Left forelimb (tissue), 1 donor: ENCODE data around the gene PPP4R2.
"Not testable (repeated sequence)": the region's sequence is repeated elsewhere in the genome, so short reads cannot be mapped to it uniquely, and the experiment has no call there.

ENCODE experiments used
- DNase-seq: peaks from one replicate; pipeline ENCODE4 v3.0.0-alpha.2; 2018; ENCODE audit warnings: low spot score

Gene PPP4R2

DNA sequence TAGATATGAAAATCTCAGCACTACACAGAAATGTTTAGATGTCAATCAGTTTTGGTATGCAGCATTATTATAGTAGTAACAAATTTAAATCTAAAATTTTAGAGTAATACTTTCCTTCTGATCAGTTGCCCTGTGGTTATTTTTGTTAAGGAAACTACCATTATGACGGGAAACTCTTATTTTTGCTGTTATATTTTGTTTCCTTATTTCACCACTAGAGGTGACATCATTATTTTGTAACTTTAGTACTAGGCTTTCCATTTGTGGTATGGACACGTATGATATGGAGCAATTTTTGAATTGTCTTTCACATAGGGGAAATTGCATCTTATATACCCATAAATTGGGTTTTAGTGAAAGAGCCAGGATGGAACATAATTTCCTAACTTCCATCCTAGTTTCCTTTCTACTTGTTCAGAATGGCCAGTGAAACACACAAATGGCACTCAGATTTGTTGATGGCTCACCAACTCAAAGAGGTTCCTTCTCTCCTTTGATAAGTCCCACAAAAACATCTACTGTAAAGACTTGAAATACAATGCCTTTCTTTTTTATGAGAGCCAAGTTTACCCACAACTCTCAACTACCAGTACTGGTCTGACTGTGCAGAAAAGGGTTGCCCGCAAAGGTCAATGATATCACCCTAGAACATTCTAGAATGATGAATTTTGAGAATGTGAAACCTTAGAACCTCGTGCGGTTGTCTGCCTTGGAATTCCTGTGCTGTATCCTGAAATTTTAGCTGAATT lies 19.4 kb upstream of the PPP4R2 start:
- DNase-seq, result no peak

DNA sequence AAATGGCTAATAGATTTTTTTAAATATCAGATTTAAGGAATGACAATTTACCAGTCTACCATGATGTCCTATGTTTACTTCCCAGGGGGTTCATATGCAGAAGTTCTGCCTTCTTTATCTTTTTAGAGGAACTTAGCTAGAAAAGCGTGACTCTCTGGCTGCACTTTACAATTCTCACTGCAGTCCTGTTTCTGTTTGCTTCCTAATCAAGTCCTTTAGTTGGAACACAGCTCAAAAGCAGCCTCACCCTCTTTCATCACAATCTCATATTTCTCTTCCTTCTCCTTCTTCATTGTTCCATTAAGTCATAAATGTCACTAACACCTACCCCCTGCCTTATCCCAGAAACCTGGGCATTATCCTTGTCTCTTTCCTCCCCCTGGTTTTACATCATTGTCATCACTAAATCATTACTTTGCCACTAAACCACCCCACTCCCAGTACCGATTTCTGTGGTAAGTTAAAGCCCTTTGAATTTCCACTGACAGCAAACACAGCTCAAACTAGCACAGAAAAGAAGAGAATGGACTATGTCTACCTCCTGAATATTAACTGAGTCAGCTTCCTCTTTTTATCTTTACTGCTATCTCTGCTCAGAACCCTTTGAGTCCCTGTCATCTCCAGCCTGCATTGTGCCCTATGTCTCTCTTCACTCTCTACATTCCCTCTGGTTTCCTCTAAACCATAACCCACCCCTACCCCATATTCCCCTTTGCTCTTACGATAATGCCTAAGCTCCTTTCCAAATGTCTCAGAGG lies 13.8 kb upstream of the PPP4R2 start:
- no peak for DNase-seq

DNA sequence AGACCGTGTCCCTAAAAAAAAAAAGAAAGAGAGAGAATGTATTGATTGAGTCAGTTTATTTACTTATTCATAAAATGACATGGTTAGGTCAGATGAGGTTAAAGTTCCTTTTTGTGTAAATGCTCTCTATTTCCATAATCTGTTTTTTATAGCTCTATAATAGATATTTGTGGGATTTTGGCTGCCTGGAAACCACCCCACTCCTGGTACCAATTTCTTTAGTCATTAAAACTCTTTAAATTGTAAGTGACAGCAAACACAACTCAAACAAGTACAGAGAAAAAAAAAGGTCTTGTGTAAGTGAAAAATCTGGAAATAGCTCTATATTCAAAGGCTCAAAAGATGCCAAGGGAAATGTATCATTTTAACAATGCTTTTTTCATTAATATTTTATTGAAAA lies 11.0 kb upstream of the PPP4R2 start:
- no peak for DNase-seq

- no peak for DNase-seq
These were observed 5.8 kb upstream of the PPP4R2 start for GRCh38 chr3:72990701-72991395.

DNA sequence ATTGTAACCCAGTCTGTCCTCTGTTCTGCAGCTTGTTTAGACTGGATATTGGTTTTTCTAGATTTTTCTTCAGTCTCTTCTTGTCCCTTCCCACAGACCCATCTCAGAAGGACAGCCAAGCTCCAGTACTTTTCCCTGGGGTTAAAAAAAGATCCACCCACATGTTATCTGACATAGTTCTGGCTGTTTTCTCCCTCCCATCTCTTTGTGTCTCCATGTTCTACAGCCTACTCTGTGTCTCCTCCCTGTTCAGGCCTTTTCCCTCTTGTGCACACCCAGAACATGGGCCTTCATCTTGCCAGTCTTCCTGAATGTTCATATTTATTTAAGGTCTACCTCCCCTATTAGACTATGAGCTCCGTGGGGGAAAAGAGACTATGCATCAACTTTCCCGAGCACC lies 5.1 kb upstream of the PPP4R2 start:
- no peak for DNase-seq

GRCh38 chr3:72993391-72993790 lies 3.2 kb upstream of the PPP4R2 start:
- DNase-seq, result no peak

GRCh38 chr3:72995337-72995736 lies 1.3 kb upstream of the PPP4R2 start:
- DNase-seq, result no peak

DNA sequence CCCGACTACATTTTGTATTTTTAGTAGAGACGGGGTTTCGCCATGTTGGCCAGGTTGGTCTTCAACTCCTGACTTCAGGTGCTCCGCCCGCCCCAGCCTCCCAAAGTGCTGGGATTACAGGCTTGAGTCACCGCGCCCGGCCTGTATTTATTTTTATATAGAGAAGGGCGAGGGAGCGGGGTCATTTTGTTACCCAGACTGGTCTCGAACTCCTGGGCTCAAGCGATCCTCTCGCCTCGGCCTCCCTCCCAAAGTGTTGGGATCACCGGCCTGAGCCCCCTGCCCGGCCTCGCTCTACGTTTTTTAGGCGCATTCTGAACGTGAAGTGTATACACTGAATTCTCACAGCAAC lies 514 bp upstream of the PPP4R2 start:
- no peak for DNase-seq

DNA sequence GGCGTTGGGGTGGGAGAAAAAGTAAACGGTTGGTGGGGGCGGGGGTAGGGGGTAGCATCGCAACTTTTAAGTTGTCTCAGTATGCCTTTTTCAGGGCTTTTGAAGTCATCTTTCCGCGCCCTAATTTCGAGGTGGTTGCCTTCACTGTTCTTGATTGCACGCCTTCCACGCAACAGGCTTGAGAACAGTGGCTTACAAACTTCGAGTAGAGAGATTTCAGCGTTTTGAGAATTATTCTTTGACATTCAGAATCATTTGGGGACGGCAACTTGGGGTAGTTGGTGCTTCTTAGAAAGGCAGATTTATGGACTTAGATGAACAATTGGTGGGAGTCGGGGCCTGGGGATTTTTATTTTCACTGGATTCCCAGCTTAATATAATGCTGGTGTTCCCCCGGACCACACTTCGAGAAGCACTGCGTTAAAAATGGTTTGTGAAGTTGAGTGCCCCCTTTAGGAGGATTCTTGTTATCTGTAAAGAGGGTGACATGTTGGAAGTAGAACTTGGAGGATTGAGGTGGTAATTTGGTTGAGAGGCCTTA lies 880 bp downstream of the PPP4R2 start:
- no peak for DNase-seq

DNA sequence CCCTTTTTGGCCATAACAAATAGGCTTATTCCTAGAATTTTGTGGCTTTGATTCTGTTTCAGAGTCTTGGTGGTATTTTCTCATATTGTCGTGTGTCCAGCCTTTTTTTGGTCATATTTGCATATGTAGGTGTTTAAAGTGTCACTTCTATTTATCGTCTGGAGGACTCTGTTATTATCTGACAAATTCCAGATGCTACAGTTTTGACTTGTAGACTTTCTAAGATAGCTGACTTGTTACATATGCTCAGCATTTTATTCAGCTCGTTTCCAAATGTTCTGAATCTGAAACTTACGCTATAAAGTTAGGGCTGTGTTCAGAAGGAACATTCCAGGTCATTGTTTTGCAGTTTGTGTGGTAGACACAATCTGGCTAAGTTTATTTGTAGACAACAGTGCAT lies 1.9 kb downstream of the PPP4R2 start:
- DNase-seq, result no peak

DNA sequence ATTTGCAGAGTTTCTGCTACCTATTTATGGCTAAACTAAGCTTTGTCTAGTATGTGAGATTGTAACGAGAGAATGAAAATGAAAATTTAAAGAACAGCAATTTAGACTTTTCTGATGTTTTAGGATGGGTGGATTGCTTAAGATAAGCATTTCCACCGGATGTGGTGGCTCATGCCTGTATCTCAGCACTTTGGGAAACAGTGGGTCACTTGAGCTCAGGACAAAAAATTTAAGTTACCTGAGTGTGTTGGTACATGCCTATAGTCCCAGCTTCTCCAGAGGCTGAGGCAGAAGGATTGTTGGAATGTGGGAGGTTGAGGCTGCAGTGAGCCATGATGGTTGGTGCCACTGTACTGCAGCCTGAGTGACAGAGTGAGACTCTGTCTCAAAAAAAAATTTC lies 3.3 kb downstream of the PPP4R2 start:
- no peak for DNase-seq

- not testable (repeated sequence) for DNase-seq
These were observed 6.4 kb downstream of the PPP4R2 start for GRCh38 chr3:73003050-73003449.

- no peak for DNase-seq
These were observed 7.7 kb downstream of the PPP4R2 start for GRCh38 chr3:73004316-73004715.

- DNase-seq, result no peak
These were observed 11.5 kb downstream of the PPP4R2 start for GRCh38 chr3:73007992-73008712.

- no peak for DNase-seq
These were observed 12.4 kb downstream of the PPP4R2 start for GRCh38 chr3:73009008-73009407.

DNA sequence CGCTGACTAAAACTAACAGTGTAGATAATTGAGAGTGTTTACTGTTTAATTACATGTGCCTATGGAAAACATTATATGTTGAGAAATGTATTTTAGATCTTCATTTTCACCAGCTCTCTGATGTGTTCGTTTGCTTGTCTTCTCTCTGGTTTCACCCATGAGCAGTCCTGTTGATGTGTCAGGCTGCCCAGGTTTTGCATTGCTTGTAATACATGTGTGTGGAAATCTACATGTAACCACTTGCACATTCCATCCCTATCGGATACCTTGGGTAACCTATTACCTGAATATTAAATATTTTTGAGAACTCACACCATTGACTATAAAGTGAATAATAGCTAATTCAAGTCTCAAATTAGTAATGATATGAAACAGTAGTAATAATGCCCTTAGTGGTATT lies 13.1 kb downstream of the PPP4R2 start:
- DNase-seq, result no peak

DNA sequence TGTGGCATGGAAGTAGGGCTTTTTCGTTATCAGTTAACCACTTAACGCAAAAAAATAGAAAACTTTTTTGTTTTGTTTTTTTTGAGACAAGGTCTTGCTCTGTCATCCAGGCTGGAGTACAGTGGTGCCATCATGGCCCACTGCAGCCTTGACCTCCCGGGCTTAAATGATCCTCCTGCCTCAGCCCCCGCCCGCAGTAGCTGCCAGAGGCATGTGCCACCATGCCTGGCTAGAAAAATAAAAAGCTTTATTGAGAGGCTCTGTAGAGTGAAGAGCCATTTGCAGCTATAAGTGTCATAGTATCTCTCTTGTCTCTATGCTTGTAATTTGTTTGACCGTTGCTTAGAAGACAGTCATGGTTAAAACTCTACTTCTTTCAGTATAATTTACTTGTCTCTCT lies 13.5 kb downstream of the PPP4R2 start:
- no peak for DNase-seq

- DNase-seq, result no peak
These were observed 21.7 kb downstream of the PPP4R2 start for GRCh38 chr3:73018298-73018697.

DNA sequence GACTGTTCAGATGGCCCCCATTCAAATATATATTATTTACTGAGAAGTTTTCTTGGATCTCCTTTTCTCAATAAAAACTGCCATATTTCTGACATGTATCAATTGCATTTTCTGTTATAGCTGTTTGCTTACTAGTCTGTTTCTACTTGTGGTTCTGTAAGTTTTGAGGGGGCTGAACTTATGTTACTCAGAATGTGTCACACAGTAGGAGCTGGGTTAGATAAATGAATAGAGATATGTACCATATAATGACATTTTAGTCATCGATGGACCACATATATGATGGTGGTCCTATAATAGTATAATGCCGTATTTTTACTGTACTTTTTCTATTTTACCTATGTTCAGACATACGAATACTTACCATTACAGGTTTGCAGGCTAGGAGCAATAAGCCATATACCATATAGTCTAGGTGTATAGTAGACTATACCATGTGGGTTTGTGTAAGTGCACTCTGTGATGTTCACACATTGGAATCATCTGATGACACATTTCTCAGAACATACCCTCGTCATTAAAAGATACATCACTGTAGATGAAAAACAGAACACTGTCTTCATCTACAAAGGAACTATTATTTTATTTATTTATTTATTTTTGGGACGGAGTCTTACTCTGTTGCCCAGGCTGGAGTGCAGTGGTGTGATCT lies 22.3 kb downstream of the PPP4R2 start:
- no peak for DNase-seq

GRCh38 chr3:73021301-73021835 lies 24.8 kb downstream of the PPP4R2 start:
- no peak for DNase-seq

DNA sequence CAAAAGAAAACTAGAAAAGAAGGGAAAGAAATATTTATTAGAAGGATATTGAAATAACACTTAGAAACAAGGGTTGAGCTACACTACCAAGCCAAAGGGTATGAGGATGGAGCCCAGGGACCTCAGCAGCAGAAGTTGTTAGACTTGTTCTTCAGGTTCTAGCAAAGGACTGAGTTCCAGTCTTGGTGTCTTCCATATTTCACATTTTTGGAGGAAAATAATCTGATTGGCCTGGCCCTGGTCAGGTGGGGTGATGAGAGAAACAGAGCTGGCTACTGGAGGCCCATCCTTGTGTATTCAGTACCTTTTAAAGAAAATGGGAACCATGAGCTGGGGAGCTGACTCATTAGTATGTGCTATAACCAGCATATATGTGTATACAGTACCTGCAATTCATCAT lies 28.2 kb downstream of the PPP4R2 start:
- no peak for DNase-seq
